NCI-H1436 (cell line): Measurements from ENCODE around the gene NBPF6.
"Not testable (repeated sequence)": the region's sequence is repeated elsewhere in the genome, so short reads cannot be mapped to it uniquely, and the experiment has no call there.

Experiments used
- DNase-seq: peaks from one replicate; lab custom pipeline; 2025; lab: John Stamatoyannopoulos, UW

Gene NBPF6

GRCh38 chr1:108502138-108502537 lies 52.0 kb downstream of the NBPF6 start:
- DNase-seq, result no peak

GRCh38 chr1:108502624-108503023 lies 52.5 kb downstream of the NBPF6 start:
- DNase-seq, result no peak

- no peak for DNase-seq
These were observed 53.1 kb downstream of the NBPF6 start for GRCh38 chr1:108503062-108503733.

GRCh38 chr1:108504447-108504846 lies 54.3 kb downstream of the NBPF6 start:
- DNase-seq, result no peak

- DNase-seq, result no peak
These were observed 55.6 kb downstream of the NBPF6 start for GRCh38 chr1:108505763-108506070.

- DNase-seq, result no peak
These were observed 61.6 kb downstream of the NBPF6 start for GRCh38 chr1:108511764-108512163.

GRCh38 chr1:108512239-108513043 lies 62.3 kb downstream of the NBPF6 start:
- no peak for DNase-seq

- no peak for DNase-seq
These were observed 62.9 kb downstream of the NBPF6 start for GRCh38 chr1:108513044-108513415.

- DNase-seq, result not testable (repeated sequence)
These were observed 63.8 kb downstream of the NBPF6 start for GRCh38 chr1:108513914-108514313.

GRCh38 chr1:108517301-108517897 lies 67.3 kb downstream of the NBPF6 start:
- not testable (repeated sequence) for DNase-seq
